GM18951 (cell line): Measurements from ENCODE around the gene CYP46A1.

Experiments used
- POLR2A ChIP-seq: IDR thresholded peaks from 4 replicates; pipeline ENCODE4 v1.6.1; 2011; ENCODE audit warnings: mild to moderate bottlenecking; ENCODE audit not compliant: insufficient read length, insufficient read depth; ENCODE audit errors: extremely low read depth
- in situ Hi-C: fragments of 300-500 bp; cut with MboI; formaldehyde crosslinking; loops from one replicate; pipeline ENCODE4 v1.12.0; 2022; ENCODE audit warnings: low sequenced_read_pairs, mixed read lengths, inconsistent platforms; ENCODE audit not compliant: unreplicated experiment

CYP46A1 gene

GRCh38 chr14:99662846-99663245 is 21.3 kb upstream of the CYP46A1 start:
- TF ChIP-seq POLR2A, result no peak
- in situ Hi-C loops, result no loop called here

DNA sequence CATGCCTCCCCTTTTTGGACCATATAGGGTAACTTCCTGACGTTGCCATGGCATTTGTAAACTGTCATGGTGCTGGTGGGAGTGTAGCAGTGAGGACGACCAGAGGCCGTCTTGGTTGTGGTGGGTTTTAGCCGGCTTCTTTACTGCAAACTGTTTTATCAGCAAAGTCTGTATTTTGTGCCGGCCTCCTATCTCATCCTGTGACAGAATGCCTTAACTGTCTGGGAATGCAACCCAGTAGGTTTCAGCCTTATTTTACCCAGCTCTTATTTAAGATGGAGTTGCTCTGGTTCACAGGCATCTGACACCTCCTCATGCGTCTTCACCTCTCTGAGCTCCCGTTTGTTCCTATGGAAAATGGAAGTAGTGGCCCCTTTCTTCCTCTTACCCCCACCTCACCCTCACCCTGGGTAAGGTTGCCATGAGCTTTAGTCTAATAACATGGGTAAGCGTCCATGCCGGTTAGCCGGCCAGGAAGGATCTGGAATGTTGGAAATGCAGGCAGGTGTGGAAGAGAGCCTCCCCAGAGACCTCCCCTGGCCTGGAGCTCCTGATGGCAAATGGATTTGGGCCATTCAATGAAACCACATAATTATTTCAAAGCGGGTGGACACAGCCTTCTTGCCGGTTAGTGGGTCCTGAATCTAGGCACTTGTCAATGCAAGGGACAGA is 20.6 kb upstream of the CYP46A1 start:
- in situ Hi-C loops, result no loop called here
- TF ChIP-seq POLR2A, result no peak

- in situ Hi-C loops, result no loop called here
- no peak for TF ChIP-seq POLR2A
Measured at GRCh38 chr14:99664058-99664936, 19.8 kb upstream of the CYP46A1 start.

GRCh38 chr14:99664937-99665273 is 19.2 kb upstream of the CYP46A1 start:
- in situ Hi-C loops, result no loop called here
- no peak for TF ChIP-seq POLR2A

GRCh38 chr14:99666533-99666932 is 17.6 kb upstream of the CYP46A1 start:
- TF ChIP-seq POLR2A, result no peak
- in situ Hi-C loops, result no loop called here

DNA sequence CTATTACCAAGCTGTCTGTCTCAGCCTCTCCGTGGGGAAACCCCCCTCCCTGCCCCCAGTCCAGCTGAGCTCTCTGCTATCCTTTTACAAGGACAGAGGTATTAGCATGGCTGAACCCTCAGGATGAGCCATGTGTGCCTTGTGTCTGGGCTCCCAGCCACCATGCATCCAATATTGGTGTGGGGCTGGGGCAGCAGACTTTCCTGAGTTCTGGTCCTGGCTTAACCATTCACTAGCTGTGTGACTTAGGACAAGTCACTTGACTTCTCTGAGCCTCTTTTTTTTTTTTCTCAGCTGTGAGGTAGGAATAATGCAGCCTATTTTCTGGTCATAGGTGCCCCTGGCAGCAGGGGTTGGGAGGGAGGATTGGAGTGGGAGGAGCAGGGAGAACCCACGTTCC is 17.1 kb upstream of the CYP46A1 start:
- TF ChIP-seq POLR2A, result no peak
- in situ Hi-C loops, result no loop called here

DNA sequence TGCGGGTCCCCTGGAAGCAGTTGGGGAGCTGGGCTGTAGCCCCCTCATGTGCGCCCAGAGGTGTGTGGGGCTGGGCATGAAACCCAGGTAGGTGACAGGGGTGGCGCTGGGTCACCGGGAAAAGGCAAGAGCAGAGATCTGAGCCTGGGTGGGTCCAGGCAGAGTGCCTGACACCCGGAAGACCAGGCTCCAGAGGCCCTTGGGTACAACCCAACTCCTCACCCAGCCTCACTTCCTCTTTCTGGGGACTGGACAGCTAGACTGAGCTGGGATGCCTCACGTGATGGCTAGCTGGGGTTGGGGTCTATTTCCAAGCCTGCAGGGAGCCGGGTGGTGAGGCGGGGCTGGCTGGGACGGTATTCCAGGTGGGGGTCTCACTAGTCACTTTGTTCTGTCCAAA is 16.3 kb upstream of the CYP46A1 start:
- in situ Hi-C loops, result no loop called here
- no peak for TF ChIP-seq POLR2A

- in situ Hi-C loops, result no loop called here
- no peak for TF ChIP-seq POLR2A
Measured at GRCh38 chr14:99668307-99669295, 15.5 kb upstream of the CYP46A1 start.

DNA sequence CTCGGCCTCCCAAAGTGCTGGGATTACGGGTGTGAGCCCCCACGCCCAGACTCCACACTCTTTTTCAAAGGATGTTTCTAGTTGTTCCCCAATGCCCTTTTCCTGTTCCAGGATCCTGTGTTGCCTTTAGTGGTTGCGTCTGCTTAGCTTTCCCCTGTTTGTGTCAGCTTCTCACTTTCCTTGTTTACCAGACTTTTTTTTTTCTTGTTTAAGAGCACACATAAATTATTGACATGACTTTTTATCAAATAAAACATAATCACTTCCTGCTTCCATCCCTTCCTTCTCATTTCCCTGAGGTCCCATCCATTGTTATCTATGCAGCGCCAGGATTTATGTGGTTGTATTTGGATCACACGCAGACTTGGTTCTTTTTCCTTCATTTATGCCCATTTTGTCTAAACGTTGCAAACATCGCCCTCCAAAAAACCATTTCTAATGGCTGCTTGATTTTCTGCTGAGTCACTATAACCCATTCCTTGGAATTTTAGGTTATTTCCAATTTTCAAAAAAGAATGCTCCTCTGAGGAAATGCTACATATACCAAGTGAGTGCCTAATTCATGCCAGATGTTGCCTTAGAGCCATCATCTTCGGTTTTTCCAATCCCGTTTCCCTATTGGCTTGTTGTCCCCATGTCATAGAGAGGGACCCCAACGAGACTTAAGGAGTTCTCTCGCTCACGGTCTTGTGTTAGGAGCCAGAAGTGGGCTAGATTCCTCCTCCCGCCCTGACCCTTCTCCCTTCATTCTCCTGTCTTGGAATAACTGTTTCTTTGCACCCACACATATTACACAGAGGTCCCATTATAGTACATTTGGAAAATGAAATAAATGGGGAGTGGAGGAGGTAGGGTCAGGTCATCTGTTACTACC is 13.5 kb upstream of the CYP46A1 start:
- TF ChIP-seq POLR2A, result no peak
- in situ Hi-C loops, result no loop called here

GRCh38 chr14:99671235-99672224 is 12.6 kb upstream of the CYP46A1 start:
- TF ChIP-seq POLR2A, result no peak
- in situ Hi-C loops, result no loop called here
